ENCODE data around the gene SOHLH2.

The SOHLH2 gene

GRCh38 chr13:36214163-36214921 lies at the start of gene SOHLH2:
SOHLH2 (minus strand) TSS chr13:36214556; CDS start chr13:36214526, 30 bp downstream.
- DNase-seq, result no peak
- no peak for TF ChIP-seq GATA1 (IDR thresholded peaks at IDR 0.05; ENCODE audit: low read depth, low read length)

GRCh38 chr13:36261976-36262375 lies 47.6 kb upstream of the SOHLH2 start:
- DNase-seq, result no peak
- TF ChIP-seq POLR2A (IDR thresholded peaks at IDR 0.05; ENCODE audit: low read length), result no peak
- no peak for TF ChIP-seq GATA1 (IDR thresholded peaks at IDR 0.05; ENCODE audit: low read depth, low read length)

GRCh38 chr13:36261011-36261410 lies 46.7 kb upstream of the SOHLH2 start:
- no peak for DNase-seq
- TF ChIP-seq GATA1 (IDR thresholded peaks at IDR 0.05; ENCODE audit: low read depth, low read length) (no peak), POLR2A (IDR thresholded peaks at IDR 0.05; ENCODE audit: low read length) (no peak)

- DNase-seq, result no peak
- TF ChIP-seq GATA1 (IDR thresholded peaks at IDR 0.05; ENCODE audit: low read depth, low read length), result no peak
- no peak for TF ChIP-seq POLR2A (IDR thresholded peaks at IDR 0.05; ENCODE audit: low read length)
These were observed 45.2 kb upstream of the SOHLH2 start for GRCh38 chr13:36259361-36260137.

- TF ChIP-seq POLR2A (IDR thresholded peaks at IDR 0.05; ENCODE audit: low read length), result no peak
- no peak for TF ChIP-seq GATA1 (IDR thresholded peaks at IDR 0.05; ENCODE audit: low read depth, low read length)
- DNase-seq, result no peak
These were observed 44.5 kb upstream of the SOHLH2 start for GRCh38 chr13:36258831-36259230.

GRCh38 chr13:36251526-36251925 lies 37.2 kb upstream of the SOHLH2 start:
- TF ChIP-seq GATA1 (IDR thresholded peaks at IDR 0.05; ENCODE audit: low read depth, low read length), result no peak
- TF ChIP-seq POLR2A (IDR thresholded peaks at IDR 0.05; ENCODE audit: low read length), result no peak
- peak in 1 of 2 experiments; percentile 1 for DNase-seq

GRCh38 chr13:36251017-36251416 lies 36.7 kb upstream of the SOHLH2 start:
- no peak for TF ChIP-seq GATA1 (IDR thresholded peaks at IDR 0.05; ENCODE audit: low read depth, low read length)
- TF ChIP-seq POLR2A (IDR thresholded peaks at IDR 0.05; ENCODE audit: low read length), result no peak
- no peak for DNase-seq

- TF ChIP-seq POLR2A (IDR thresholded peaks at IDR 0.05; ENCODE audit: low read length) (no peak), GATA1 (IDR thresholded peaks at IDR 0.05; ENCODE audit: low read depth, low read length) (no peak)
- DNase-seq, result no peak
These were observed 34.3 kb upstream of the SOHLH2 start for GRCh38 chr13:36248700-36249099.

GRCh38 chr13:36244990-36245389 lies 30.6 kb upstream of the SOHLH2 start:
- no peak for DNase-seq
- TF ChIP-seq POLR2A (IDR thresholded peaks at IDR 0.05; ENCODE audit: low read length) (no peak), GATA1 (IDR thresholded peaks at IDR 0.05; ENCODE audit: low read depth, low read length) (no peak)

- DNase-seq, result no peak
- TF ChIP-seq POLR2A (IDR thresholded peaks at IDR 0.05; ENCODE audit: low read length) (no peak), GATA1 (IDR thresholded peaks at IDR 0.05; ENCODE audit: low read depth, low read length) (no peak)
These were observed 29.7 kb upstream of the SOHLH2 start for GRCh38 chr13:36244073-36244472.

- TF ChIP-seq GATA1 (IDR thresholded peaks at IDR 0.05; ENCODE audit: low read depth, low read length) (no peak), POLR2A (IDR thresholded peaks at IDR 0.05; ENCODE audit: low read length) (no peak)
- DNase-seq, result no peak
These were observed 28.4 kb upstream of the SOHLH2 start for GRCh38 chr13:36242761-36243160.

GRCh38 chr13:36231236-36231635 lies 16.9 kb upstream of the SOHLH2 start:
- no peak for DNase-seq

GRCh38 chr13:36224730-36225129 lies 10.4 kb upstream of the SOHLH2 start:
- no peak for DNase-seq
- no peak for TF ChIP-seq POLR2A (IDR thresholded peaks at IDR 0.05; ENCODE audit: low read length)
- no peak for TF ChIP-seq GATA1 (IDR thresholded peaks at IDR 0.05; ENCODE audit: low read depth, low read length)

More at GRCh38 chr13:36231236-36231635, 16.9 kb upstream of the SOHLH2 start:
- TF ChIP-seq GATA1 (IDR thresholded peaks at IDR 0.05; ENCODE audit: low read depth, low read length) (no peak), POLR2A (IDR thresholded peaks at IDR 0.05; ENCODE audit: low read length) (no peak)

GRCh38 chr13:36219883-36220282 lies 5.5 kb upstream of the SOHLH2 start:
- no peak for DNase-seq
- TF ChIP-seq GATA1 (IDR thresholded peaks at IDR 0.05; ENCODE audit: low read depth, low read length) (no peak), POLR2A (IDR thresholded peaks at IDR 0.05; ENCODE audit: low read length) (no peak)

GRCh38 chr13:36217456-36217855 lies 3.1 kb upstream of the SOHLH2 start:
- no peak for TF ChIP-seq GATA1 (IDR thresholded peaks at IDR 0.05; ENCODE audit: low read depth, low read length)
- TF ChIP-seq POLR2A (IDR thresholded peaks at IDR 0.05; ENCODE audit: low read length), result no peak
- DNase-seq, result no peak
